ENCODE measurements around the gene VSIR.

The VSIR gene

GRCh38 chr10:71805776-71806703, 32.7 kb upstream of the VSIR start:
- H3K4me3 ChIP-seq (ENCODE audit: extremely low read depth, insufficient read depth, low read length, poor library complexity, severe bottlenecking), result no peak overlapping the region
- no peaks in the 10 kb centered on the region for H3K9me3 ChIP-seq (ENCODE audit: control insufficient read depth, low read length)
- 78 to 79% methylated on average over 38 to 39 of the region's 41 CpGs for WGBS, 2 experiments (ENCODE audit: insufficient coverage in 2 of 2)
- no peak overlapping the region for H3K27ac ChIP-seq (ENCODE audit: low read depth, low read length, severe bottlenecking)
- no peaks in the 10 kb centered on the region for H3K4me1 ChIP-seq (ENCODE audit: control insufficient read depth, insufficient read depth, low read length, poor library complexity, severe bottlenecking)
- no peaks in the 10 kb centered on the region for H3K36me3 ChIP-seq (ENCODE audit: control insufficient read depth, insufficient read depth, low read length)

- no peak overlapping the region for H3K4me3 ChIP-seq (ENCODE audit: extremely low read depth, insufficient read depth, low read length, poor library complexity, severe bottlenecking)
- 67 to 75% methylated on average over 2 of the region's 4 CpGs for WGBS, 2 experiments (ENCODE audit: insufficient coverage in 2 of 2)
- H3K36me3 ChIP-seq (ENCODE audit: control insufficient read depth, insufficient read depth, low read length), result no peaks in the 10 kb centered on the region
- H3K9me3 ChIP-seq (ENCODE audit: control insufficient read depth, low read length), result no peaks in the 10 kb centered on the region
- no peak overlapping the region for H3K27ac ChIP-seq (ENCODE audit: low read depth, low read length, severe bottlenecking)
- H3K4me1 ChIP-seq (ENCODE audit: control insufficient read depth, insufficient read depth, low read length, poor library complexity, severe bottlenecking), result no peaks in the 10 kb centered on the region
Measured at GRCh38 chr10:71804077-71804476, 30.8 kb upstream of the VSIR start.

GRCh38 chr10:71802715-71803488, 29.6 kb upstream of the VSIR start:
- Histone ChIP-seq H3K4me3 (ENCODE audit: extremely low read depth, insufficient read depth, low read length, poor library complexity, severe bottlenecking) (no peak overlapping the region), H3K27ac (ENCODE audit: low read depth, low read length, severe bottlenecking) (no peak overlapping the region), H3K9me3 (ENCODE audit: control insufficient read depth, low read length) (no peaks in the 10 kb centered on the region), H3K36me3 (ENCODE audit: control insufficient read depth, insufficient read depth, low read length) (no peaks in the 10 kb centered on the region), H3K4me1 (ENCODE audit: control insufficient read depth, insufficient read depth, low read length, poor library complexity, severe bottlenecking) (no peaks in the 10 kb centered on the region)
- WGBS, 2 experiments (ENCODE audit: insufficient coverage in 2 of 2), result 82 to 93% methylated on average over 12 to 15 of the region's 18 CpGs

DNA sequence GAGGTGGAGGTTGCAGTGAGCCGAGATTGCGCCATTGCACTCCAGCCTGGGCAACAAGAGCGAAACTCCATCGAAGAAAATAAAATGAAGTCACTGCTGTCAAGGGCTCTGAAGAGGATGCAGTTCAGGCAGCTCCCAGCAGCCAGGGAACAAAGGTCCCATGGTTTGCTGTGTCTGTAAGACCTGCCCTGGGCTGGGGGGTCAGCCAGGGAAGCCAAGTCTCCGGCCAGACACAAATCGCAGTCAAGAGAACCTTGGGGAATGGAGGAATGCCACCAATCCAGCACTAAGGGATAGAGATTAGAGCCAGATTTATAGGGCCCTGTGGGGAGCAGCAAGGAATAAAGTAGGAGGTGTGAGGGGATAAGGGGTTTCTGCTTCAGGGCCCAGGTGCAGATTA, 28.9 kb upstream of the VSIR start:
- Histone ChIP-seq H3K36me3 (ENCODE audit: control insufficient read depth, insufficient read depth, low read length) (no peaks in the 10 kb centered on the region), H3K4me1 (ENCODE audit: control insufficient read depth, insufficient read depth, low read length, poor library complexity, severe bottlenecking) (no peaks in the 10 kb centered on the region), H3K4me3 (ENCODE audit: extremely low read depth, insufficient read depth, low read length, poor library complexity, severe bottlenecking) (no peak overlapping the region), H3K27ac (ENCODE audit: low read depth, low read length, severe bottlenecking) (no peak overlapping the region), H3K9me3 (ENCODE audit: control insufficient read depth, low read length) (no peaks in the 10 kb centered on the region)
- 93 to 96% methylated on average over 6 of the region's 6 CpGs for whole genome bisulfite sequencing, 2 experiments (ENCODE audit: insufficient coverage in 2 of 2)

DNA sequence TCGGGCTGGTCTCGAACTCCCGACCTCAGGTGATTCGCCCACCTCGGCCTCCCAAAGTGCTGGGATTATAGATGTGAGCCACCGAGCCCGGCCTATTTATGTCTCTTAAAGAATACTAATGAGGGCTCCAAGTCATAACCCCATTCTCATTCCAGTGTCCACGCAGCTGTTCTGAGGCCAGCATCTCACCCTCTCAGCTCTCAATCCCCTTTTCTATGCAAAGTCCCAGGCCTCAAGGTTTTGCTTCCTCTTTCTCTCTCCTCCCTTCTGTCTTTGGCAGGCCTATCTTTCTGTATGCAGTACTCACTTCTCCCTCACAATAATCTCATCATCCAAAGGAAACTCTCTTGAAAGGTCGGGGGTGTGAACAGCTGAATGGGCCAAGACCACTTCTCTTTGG, 28.0 kb upstream of the VSIR start:
- no peaks in the 10 kb centered on the region for H3K4me1 ChIP-seq (ENCODE audit: control insufficient read depth, insufficient read depth, low read length, poor library complexity, severe bottlenecking)
- 97 to 98% methylated on average over 7 to 8 of the region's 9 CpGs for WGBS, 2 experiments (ENCODE audit: insufficient coverage in 2 of 2)
- no peaks in the 10 kb centered on the region for H3K9me3 ChIP-seq (ENCODE audit: control insufficient read depth, low read length)
- H3K4me3 ChIP-seq (ENCODE audit: extremely low read depth, insufficient read depth, low read length, poor library complexity, severe bottlenecking), result no peak overlapping the region
- H3K36me3 ChIP-seq (ENCODE audit: control insufficient read depth, insufficient read depth, low read length), result no peaks in the 10 kb centered on the region
- H3K27ac ChIP-seq (ENCODE audit: low read depth, low read length, severe bottlenecking), result no peak overlapping the region

- Histone ChIP-seq H3K4me3 (ENCODE audit: extremely low read depth, insufficient read depth, low read length, poor library complexity, severe bottlenecking) (no peak overlapping the region), H3K9me3 (ENCODE audit: control insufficient read depth, low read length) (no peaks in the 10 kb centered on the region), H3K4me1 (ENCODE audit: control insufficient read depth, insufficient read depth, low read length, poor library complexity, severe bottlenecking) (no peaks in the 10 kb centered on the region), H3K36me3 (ENCODE audit: control insufficient read depth, insufficient read depth, low read length) (no peaks in the 10 kb centered on the region), H3K27ac (ENCODE audit: low read depth, low read length, severe bottlenecking) (no peak overlapping the region)
- 72 to 74% methylated on average over 3 of the region's 3 CpGs for WGBS, 2 experiments (ENCODE audit: insufficient coverage in 2 of 2)
Measured at GRCh38 chr10:71799608-71800453, 26.5 kb upstream of the VSIR start.

- Histone ChIP-seq H3K4me1 (ENCODE audit: control insufficient read depth, insufficient read depth, low read length, poor library complexity, severe bottlenecking) (no peaks in the 10 kb centered on the region), H3K27ac (ENCODE audit: low read depth, low read length, severe bottlenecking) (no peak overlapping the region), H3K36me3 (ENCODE audit: control insufficient read depth, insufficient read depth, low read length) (no peaks in the 10 kb centered on the region), H3K9me3 (ENCODE audit: control insufficient read depth, low read length) (no peaks in the 10 kb centered on the region), H3K4me3 (ENCODE audit: extremely low read depth, insufficient read depth, low read length, poor library complexity, severe bottlenecking) (no peak overlapping the region)
- WGBS, 2 experiments (ENCODE audit: insufficient coverage in 2 of 2), result 73 to 77% methylated on average over 9 to 10 of the region's 10 CpGs
Measured at GRCh38 chr10:71799112-71799511, 25.8 kb upstream of the VSIR start.

GRCh38 chr10:71798308-71798624, 24.9 kb upstream of the VSIR start:
- WGBS, 2 experiments (ENCODE audit: insufficient coverage in 2 of 2), result 85 to 86% methylated on average over 6 of the region's 6 CpGs
- Histone ChIP-seq H3K9me3 (ENCODE audit: control insufficient read depth, low read length) (no peaks in the 10 kb centered on the region), H3K4me3 (ENCODE audit: extremely low read depth, insufficient read depth, low read length, poor library complexity, severe bottlenecking) (no peak overlapping the region), H3K36me3 (ENCODE audit: control insufficient read depth, insufficient read depth, low read length) (no peaks in the 10 kb centered on the region), H3K4me1 (ENCODE audit: control insufficient read depth, insufficient read depth, low read length, poor library complexity, severe bottlenecking) (no peaks in the 10 kb centered on the region), H3K27ac (ENCODE audit: low read depth, low read length, severe bottlenecking) (no peak overlapping the region)

GRCh38 chr10:71797533-71798307, 24.4 kb upstream of the VSIR start:
- no peaks in the 10 kb centered on the region for H3K4me1 ChIP-seq (ENCODE audit: control insufficient read depth, insufficient read depth, low read length, poor library complexity, severe bottlenecking)
- no peak overlapping the region for H3K4me3 ChIP-seq (ENCODE audit: extremely low read depth, insufficient read depth, low read length, poor library complexity, severe bottlenecking)
- H3K36me3 ChIP-seq (ENCODE audit: control insufficient read depth, insufficient read depth, low read length), result no peaks in the 10 kb centered on the region
- H3K9me3 ChIP-seq (ENCODE audit: control insufficient read depth, low read length), result no peaks in the 10 kb centered on the region
- WGBS, 2 experiments (ENCODE audit: insufficient coverage in 2 of 2), result 81 to 83% methylated on average over 8 to 10 of the region's 10 CpGs
- H3K27ac ChIP-seq (ENCODE audit: low read depth, low read length, severe bottlenecking), result no peak overlapping the region

Measured in mesodermal cell (in vitro differentiated cells).